HCT116 (cell line): ENCODE data around the gene TENM3. TPM values are rescaled to one million over a fixed set of nuclear protein-coding genes. Genes with fewer than 3 reads are reported as not detected.

Experiments
- ATAC-seq: fragments of 200-7000 bp; cut with Tn5 transposase; 2 replicates; pipeline ENCODE4 v1.9.1; 2020; ENCODE audit warnings: mild to moderate bottlenecking, moderate library complexity
- BruUV-seq: library from RNA; stranded (reverse); fragments of 400-500 nt; replicated peaks from 2 replicates; lab custom pipeline; 2021; lab: Mats Ljungman, UMichigan
- CTCF ChIA-PET: fragments of 300-600 bp; sonication (Branson Sonifier 250); formaldehyde crosslinking; loops from one replicate; lab custom pipeline; 2021; ENCODE audit warnings: antibody characterized with exemption; lab: Charles Lee
- POLR2A ChIA-PET: fragments of 300-600, 350-600 bp; sonication (Branson Sonifier 250); formaldehyde crosslinking; loops from one replicate; lab custom pipeline; 2021; ENCODE audit warnings: antibody characterized with exemption; lab: Charles Lee
- RAD21 ChIA-PET, 2 experiments: fragments of 300-600 bp; sonication (Branson Sonifier 250); formaldehyde crosslinking; loops; one replicate each; lab custom pipeline; 2023; ENCODE audit warnings: low total read pairs in 2 of 2; ENCODE audit not compliant: uncharacterized antibody in 2 of 2, unreplicated experiment in 2 of 2, low non-redundant PET in 1 of 2; lab: Charles Lee
- DNase-seq: peaks from one replicate; pipeline ENCODE4 v3.0.0-alpha.2; 2010; ENCODE audit warnings: low read depth, low spot score
- H2AFZ ChIP-seq: fragments of 200-600 bp; shearing (Covaris generic), sonication (generic); 2 replicates; pipeline ENCODE4 v1.6.1; 2017; ENCODE audit warnings: low read depth, mixed run types, mixed read lengths, antibody characterized with exemption, low read length; ENCODE audit not compliant: poor library complexity, severe bottlenecking
- H3K27ac ChIP-seq: 2 replicates; pipeline ENCODE4 v1.5.1; 2012; ENCODE audit warnings: low read depth, low read length
- H3K27me3 ChIP-seq: fragments of 200-600 bp; sonication (generic); 2 replicates; pipeline ENCODE4 v1.6.1; 2016; ENCODE audit warnings: mixed run types, low read length, mixed read lengths; ENCODE audit not compliant: insufficient read depth
- H3K36me3 ChIP-seq, 2 experiments: fragments of 200-500 bp in 1 of 2; fragments of 200-600 bp in 1 of 2; sonication (Bioruptor generic) in 1 of 2; sonication (generic) in 1 of 2; 2 replicates each; pipeline versions ENCODE4 v1.5.1 to v1.6.1; 2014 to 2016; ENCODE audit warnings: low read length in 2 of 2, inconsistent platforms in 1 of 2, mixed read lengths in 1 of 2, mixed run types in 1 of 2; ENCODE audit not compliant: insufficient read depth in 2 of 2, control insufficient read depth in 1 of 2
- H3K4me1 ChIP-seq, 2 experiments: fragments of 200-600 bp in 1 of 2; sonication (generic) in 1 of 2; 2 replicates each; pipeline versions ENCODE4 v1.5.1 to v1.6.1; 2012 to 2017; ENCODE audit warnings: low read length in 2 of 2, inconsistent platforms in 1 of 2, mild to moderate bottlenecking in 1 of 2, mixed read lengths in 1 of 2, mixed run types in 1 of 2, moderate library complexity in 1 of 2; ENCODE audit not compliant: insufficient read depth in 2 of 2, control insufficient read depth in 1 of 2
- H3K4me2 ChIP-seq: fragments of 200-600 bp; sonication (generic); 2 replicates; pipeline ENCODE4 v1.6.1; 2017; ENCODE audit warnings: mixed run types, low read length, mixed read lengths
- H3K4me3 ChIP-seq, 2 experiments: fragments of 200-600 bp in 1 of 2; sonication (generic) in 1 of 2; replicated peaks in 1 of 2; 2 replicates each; pipeline ENCODE4 v1.5.1; 2011 to 2016; ENCODE audit warnings: low read length in 2 of 2, control low read depth in 1 of 2, low read depth in 1 of 2, mild to moderate bottlenecking in 1 of 2, mixed read lengths in 1 of 2, mixed run types in 1 of 2
- H3K79me2 ChIP-seq: fragments of 200-600 bp; sonication (generic); 2 replicates; pipeline ENCODE4 v1.6.1; 2017; ENCODE audit warnings: mild to moderate bottlenecking, mixed run types, low read length, moderate library complexity, mixed read lengths; ENCODE audit not compliant: insufficient read depth
- H3K9ac ChIP-seq: fragments of 200-600 bp; sonication (generic); 2 replicates; pipeline ENCODE4 v1.6.1; 2016; ENCODE audit warnings: low read length, mixed read lengths
- H3K9me2 ChIP-seq: fragments of 200-600 bp; sonication (generic), shearing (Covaris generic); 2 replicates; pipeline ENCODE4 v1.6.1; 2017; ENCODE audit warnings: mixed run types, mild to moderate bottlenecking, moderate library complexity; ENCODE audit not compliant: insufficient read depth
- H3K9me3 ChIP-seq, 2 experiments: fragments of 200-500 bp in 1 of 2; fragments of 200-600 bp in 1 of 2; sonication (Bioruptor generic) in 1 of 2; sonication (generic) in 1 of 2; 2 replicates each; pipeline ENCODE4 v1.6.1; 2014 to 2017; ENCODE audit warnings: low read length in 2 of 2, mixed read lengths in 2 of 2, inconsistent platforms in 1 of 2, low read depth in 1 of 2, mild to moderate bottlenecking in 1 of 2, mixed run types in 1 of 2, moderate library complexity in 1 of 2; ENCODE audit not compliant: control insufficient read depth in 1 of 2, insufficient read depth in 1 of 2
- H4K20me1 ChIP-seq: fragments of 200-600 bp; sonication (generic), shearing (Covaris generic); 2 replicates; pipeline ENCODE4 v1.6.1; 2017; ENCODE audit warnings: mixed run types, mild to moderate bottlenecking, moderate library complexity; ENCODE audit not compliant: insufficient read depth
- EGR1 ChIP-seq: IDR thresholded peaks from 2 replicates; pipeline ENCODE4 v1.6.1; 2012; ENCODE audit warnings: low read depth
- EZH2phosphoT487 ChIP-seq: fragments of 200-600 bp; IDR thresholded peaks from 2 replicates; pipeline ENCODE4 v1.6.1; 2018; ENCODE audit warnings: antibody characterized with exemption, borderline replicate concordance
- RAD21 ChIP-seq: IDR thresholded peaks from 2 replicates; pipeline ENCODE4 v1.6.1; 2012; ENCODE audit warnings: low read depth, mild to moderate bottlenecking
- SIN3A ChIP-seq: IDR thresholded peaks from 2 replicates; pipeline ENCODE4 v1.6.1; 2012; ENCODE audit warnings: low read depth
- SRF ChIP-seq: IDR thresholded peaks from 2 replicates; pipeline ENCODE4 v1.6.1; 2012; ENCODE audit warnings: low read depth
- YY1 ChIP-seq: IDR thresholded peaks from 2 replicates; pipeline ENCODE4 v1.6.1; 2011; ENCODE audit warnings: low read length, low read depth, moderate library complexity, mild to moderate bottlenecking; ENCODE audit not compliant: insufficient replicate concordance; ENCODE audit errors: extremely low read depth
- ZFX ChIP-seq: fragments of 450-650 bp; IDR thresholded peaks from 2 replicates; pipeline ENCODE4 v1.6.1; 2017
- ZNF274 ChIP-seq: fragments of 200-500 bp; sonication (Bioruptor generic); IDR thresholded peaks from 2 replicates; pipeline ENCODE4 v1.6.1; 2014; ENCODE audit warnings: mild to moderate bottlenecking, low read depth, low read length, inconsistent platforms
- intact Hi-C: fragments of 100-400 bp; cut with micrococcal nuclease; formaldehyde crosslinking; loops from 2 replicates; pipeline ENCODE4 v1.10.0; 2022
- total RNA-seq: library from RNA; stranded (reverse); gene quantifications from one replicate; pipeline ENCODE4 v1.2.1, GENCODE V29; 2021; ENCODE audit not compliant: unreplicated experiment
- TF ChIP-seq, protein P1 (sequence below), 3 experiments: fragments of 200-600 bp in 1 of 3; sonication (generic) in 1 of 3; IDR thresholded peaks in 2 of 3; conservative IDR thresholded peaks in 1 of 3; 2 replicates each; pipeline ENCODE4 v1.5.1; 2012 to 2017; ENCODE audit warnings: low read depth in 2 of 3, low read length in 2 of 3, antibody characterized with exemption in 1 of 3, borderline replicate concordance in 1 of 3, control low read depth in 1 of 3, mild to moderate bottlenecking in 1 of 3, mixed read lengths in 1 of 3, mixed run types in 1 of 3, moderate library complexity in 1 of 3; ENCODE audit not compliant: insufficient read depth in 1 of 3

The TENM3 gene
- total RNA-seq, 1 experiment from 2014 or later = 0.54 TPM

DNA sequence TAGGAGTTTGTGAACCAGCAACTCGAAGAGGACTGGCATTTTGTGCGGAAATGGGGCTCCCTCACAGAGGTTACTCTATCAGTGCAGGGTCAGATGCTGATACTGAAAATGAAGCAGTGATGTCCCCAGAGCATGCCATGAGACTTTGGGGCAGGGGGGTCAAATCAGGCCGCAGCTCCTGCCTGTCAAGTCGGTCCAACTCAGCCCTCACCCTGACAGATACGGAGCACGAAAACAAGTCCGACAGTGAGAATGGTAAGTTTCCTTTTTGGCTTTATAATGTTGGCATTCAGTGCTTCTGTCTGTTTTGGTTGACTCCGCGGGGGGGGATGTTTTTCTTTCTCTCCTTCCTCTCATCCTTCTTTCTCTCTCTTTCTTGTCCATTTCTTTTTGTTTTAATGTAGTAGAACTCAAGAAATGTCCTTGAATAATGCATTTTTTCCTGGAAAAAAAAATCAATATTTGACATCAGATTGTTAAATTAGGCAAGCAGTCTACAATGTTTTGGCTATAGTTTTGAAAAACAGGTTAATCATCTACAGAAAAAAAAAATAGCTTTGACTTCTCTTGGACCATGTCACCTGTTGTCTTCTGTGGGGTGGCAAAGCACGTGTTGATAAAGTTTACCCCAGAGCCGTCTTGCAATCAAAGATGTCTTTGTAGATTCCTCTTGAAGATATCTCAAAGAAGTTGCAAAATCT lies 103.6 kb downstream of the TENM3 start:
- no TSS peak for BruUV-seq
- no peaks in the 10 kb centered on the region for H3K79me2 ChIP-seq
- no peak for ATAC-seq
- no peak overlapping the region for H3K4me3 ChIP-seq
- no peaks in the 10 kb centered on the region for H3K9me2 ChIP-seq
- H3K9me3 ChIP-seq = no peaks in the 10 kb centered on the region
- DNase-seq = no peak
- H3K9ac ChIP-seq = no peak overlapping the region
- H3K36me3 ChIP-seq = no peaks in the 10 kb centered on the region
- intact Hi-C loops = no loop called here
- ChIA-PET POLR2A (no interaction called here), RAD21 (no interaction called here), CTCF (no interaction called here)
- no peak overlapping the region for H2AFZ ChIP-seq
- H3K4me1 ChIP-seq = no peaks in the 10 kb centered on the region
- H3K27me3 ChIP-seq = peaks cover 25% of the 10 kb centered on the region; the same call in 1 of the 2 replicates
- TF ChIP-seq, protein P1, sequence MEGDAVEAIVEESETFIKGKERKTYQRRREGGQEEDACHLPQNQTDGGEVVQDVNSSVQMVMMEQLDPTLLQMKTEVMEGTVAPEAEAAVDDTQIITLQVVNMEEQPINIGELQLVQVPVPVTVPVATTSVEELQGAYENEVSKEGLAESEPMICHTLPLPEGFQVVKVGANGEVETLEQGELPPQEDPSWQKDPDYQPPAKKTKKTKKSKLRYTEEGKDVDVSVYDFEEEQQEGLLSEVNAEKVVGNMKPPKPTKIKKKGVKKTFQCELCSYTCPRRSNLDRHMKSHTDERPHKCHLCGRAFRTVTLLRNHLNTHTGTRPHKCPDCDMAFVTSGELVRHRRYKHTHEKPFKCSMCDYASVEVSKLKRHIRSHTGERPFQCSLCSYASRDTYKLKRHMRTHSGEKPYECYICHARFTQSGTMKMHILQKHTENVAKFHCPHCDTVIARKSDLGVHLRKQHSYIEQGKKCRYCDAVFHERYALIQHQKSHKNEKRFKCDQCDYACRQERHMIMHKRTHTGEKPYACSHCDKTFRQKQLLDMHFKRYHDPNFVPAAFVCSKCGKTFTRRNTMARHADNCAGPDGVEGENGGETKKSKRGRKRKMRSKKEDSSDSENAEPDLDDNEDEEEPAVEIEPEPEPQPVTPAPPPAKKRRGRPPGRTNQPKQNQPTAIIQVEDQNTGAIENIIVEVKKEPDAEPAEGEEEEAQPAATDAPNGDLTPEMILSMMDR (IDR thresholded peaks at IDR 0.05 in 2 of 3, conservative IDR thresholded peaks at IDR 0.05 in 1 of 3; ENCODE audit: borderline replicate concordance in 1 of 3, insufficient read depth in 1 of 3, low read depth in 2 of 3, low read length in 2 of 3) = no peak
- TF ChIP-seq, all 23 proteins: peak for 0
- no peaks in the 10 kb centered on the region for H4K20me1 ChIP-seq
- H3K27ac ChIP-seq = no peak overlapping the region
- H3K4me2 ChIP-seq = no peak overlapping the region

DNA sequence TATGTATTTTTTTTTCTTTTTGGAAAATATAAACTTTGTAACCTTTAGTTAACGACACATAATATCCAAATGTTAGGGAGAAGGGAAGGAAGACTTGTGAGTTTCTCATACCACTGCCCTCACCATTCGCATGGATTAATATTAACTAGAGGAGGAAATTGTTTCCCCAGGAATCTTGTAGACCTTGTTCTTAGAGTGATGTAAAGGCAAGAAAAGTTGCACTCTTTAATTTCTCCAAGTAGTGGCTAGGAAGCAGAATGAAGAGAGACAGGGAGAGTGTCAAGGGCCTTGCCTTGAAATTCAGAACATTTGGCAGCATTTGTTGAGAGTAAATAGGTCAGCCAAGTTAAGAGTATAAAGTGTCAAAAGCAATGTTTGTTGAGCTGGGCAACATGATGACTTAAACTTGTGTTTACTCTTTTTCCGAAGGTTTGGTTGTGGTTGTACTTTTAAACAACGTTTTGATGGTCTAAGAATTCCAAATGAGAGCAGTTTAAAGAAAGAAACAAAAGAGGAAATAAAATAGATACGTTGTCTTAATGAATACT lies 105.7 kb downstream of the TENM3 start:
- intact Hi-C loops = no loop called here
- H3K9ac ChIP-seq = no peak overlapping the region
- no peak overlapping the region for H2AFZ ChIP-seq
- no peak overlapping the region for H3K27ac ChIP-seq
- POLR2A ChIA-PET = no interaction called here
- ATAC-seq = no peak
- no peaks in the 10 kb centered on the region for H3K79me2 ChIP-seq
- H3K9me3 ChIP-seq = no peaks in the 10 kb centered on the region
- RAD21 ChIA-PET = no interaction called here
- peaks cover 27% of the 10 kb centered on the region for H3K27me3 ChIP-seq
- no peaks in the 10 kb centered on the region for H3K36me3 ChIP-seq
- no peak for DNase-seq
- no peaks in the 10 kb centered on the region for H4K20me1 ChIP-seq
- H3K4me1 ChIP-seq = no peaks in the 10 kb centered on the region
- no TSS peak for BruUV-seq
- CTCF ChIA-PET = no interaction called here
- no peaks in the 10 kb centered on the region for H3K9me2 ChIP-seq
- no peak overlapping the region for H3K4me2 ChIP-seq
- TF ChIP-seq EGR1 = no peak
- TF ChIP-seq YY1 = no peak
- no peak for TF ChIP-seq SRF
- TF ChIP-seq RAD21 = no peak
- no peak for TF ChIP-seq ZNF274
- TF ChIP-seq, protein P1 (IDR thresholded peaks at IDR 0.05 in 2 of 3, conservative IDR thresholded peaks at IDR 0.05 in 1 of 3; ENCODE audit: borderline replicate concordance in 1 of 3, insufficient read depth in 1 of 3, low read depth in 2 of 3, low read length in 2 of 3) = no peak
- TF ChIP-seq ZFX = no peak
- no peak for TF ChIP-seq EZH2phosphoT487
- TF ChIP-seq SIN3A = no peak
- no peak overlapping the region for H3K4me3 ChIP-seq
